ENCODE results near the gene MRPL18. TPM values are rescaled to one million over a fixed set of nuclear protein-coding genes. Genes with fewer than 3 reads are reported as not detected.

The MRPL18 gene
- 65.3 and 66.8 TPM in 2 replicates for total RNA-seq

DNA sequence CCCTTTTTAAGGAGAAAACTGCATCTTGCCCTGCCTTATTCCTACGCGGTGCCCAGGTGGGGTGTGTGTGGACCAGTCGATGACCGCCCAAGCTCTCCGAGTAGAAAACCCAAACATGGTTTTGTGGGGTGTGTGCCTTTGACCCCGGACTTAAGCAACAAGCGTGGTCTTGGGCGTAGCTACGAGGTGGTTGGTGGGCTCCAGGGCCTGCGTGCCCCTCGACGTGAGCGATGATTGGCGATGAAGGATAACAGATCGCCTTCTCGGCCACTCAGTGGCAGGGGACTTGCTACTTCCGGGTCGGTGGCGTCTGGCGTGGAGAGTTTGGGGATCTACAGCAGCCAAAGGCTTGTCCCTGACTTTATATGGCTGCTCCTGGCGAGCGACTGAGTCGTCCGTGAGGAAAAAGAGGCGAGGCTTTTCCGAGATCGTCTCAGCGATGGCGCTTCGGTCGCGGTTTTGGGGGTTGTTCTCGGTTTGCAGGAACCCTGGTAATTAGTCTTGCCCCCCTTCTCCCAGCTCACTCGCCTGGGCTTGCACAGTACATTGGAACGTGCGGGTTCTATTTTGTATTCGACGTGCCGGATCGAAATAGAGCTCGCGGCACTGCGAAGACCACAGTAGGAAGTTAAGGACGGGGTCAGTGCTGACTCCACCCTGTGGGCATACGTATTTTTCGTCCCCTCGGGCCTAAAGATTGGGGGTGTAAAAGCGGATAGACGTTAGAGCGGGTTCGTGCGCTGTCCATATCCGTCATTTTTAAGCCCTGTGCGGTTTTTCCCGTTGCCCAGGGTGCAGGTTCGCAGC lies at the start of gene MRPL18:
Gene MRPL18, plus strand, starts transcription at position 319 of the 807 bp plus-strand sequence. Its CDS starts 121 bp downstream, at position 440.

DNA sequence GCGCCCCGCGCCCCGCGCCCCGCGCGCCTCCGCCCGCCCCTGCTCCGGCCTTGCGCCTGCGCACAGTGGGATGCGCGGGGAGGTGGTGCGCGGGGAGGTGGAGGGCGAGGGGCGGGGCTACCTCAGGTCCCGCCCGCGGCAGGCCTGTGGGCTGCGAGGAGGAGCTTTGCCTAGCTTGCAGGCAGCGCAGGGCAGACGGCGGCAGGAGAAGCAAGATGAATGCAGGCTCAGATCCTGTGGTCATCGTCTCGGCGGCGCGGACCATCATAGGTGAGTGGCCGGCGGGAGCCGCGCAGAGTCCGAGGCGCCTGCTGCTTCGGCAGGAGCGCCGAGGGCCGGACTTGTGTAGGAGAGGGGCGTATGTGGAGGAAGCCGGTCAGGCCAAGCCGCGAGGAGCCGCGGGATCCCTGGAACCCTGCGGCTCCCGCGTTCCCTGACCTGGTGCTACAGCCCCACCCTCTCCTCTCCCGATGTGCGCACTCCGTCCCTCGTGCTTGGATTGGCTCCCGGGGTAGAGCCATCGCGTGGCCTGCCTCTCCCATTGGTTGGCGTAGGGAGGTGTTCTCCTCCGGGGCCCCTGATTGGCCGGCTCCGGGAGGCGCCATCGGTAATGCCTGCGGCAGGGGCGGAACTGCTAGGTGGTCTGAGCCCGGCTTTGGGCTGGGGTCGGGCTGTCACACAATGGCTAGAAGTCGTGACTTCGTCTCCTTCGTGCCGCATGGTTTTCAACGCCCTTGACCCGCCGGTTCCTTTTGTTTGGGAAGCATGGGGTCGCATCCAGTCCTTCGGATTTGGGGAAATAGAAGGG lies 28.2 kb upstream of the MRPL18 start, which contains the start of gene ACAT2:
Gene ACAT2, plus strand, starts transcription at position 173 of the 808 bp plus-strand sequence. Its CDS starts 43 bp downstream, at position 216.

DNA sequence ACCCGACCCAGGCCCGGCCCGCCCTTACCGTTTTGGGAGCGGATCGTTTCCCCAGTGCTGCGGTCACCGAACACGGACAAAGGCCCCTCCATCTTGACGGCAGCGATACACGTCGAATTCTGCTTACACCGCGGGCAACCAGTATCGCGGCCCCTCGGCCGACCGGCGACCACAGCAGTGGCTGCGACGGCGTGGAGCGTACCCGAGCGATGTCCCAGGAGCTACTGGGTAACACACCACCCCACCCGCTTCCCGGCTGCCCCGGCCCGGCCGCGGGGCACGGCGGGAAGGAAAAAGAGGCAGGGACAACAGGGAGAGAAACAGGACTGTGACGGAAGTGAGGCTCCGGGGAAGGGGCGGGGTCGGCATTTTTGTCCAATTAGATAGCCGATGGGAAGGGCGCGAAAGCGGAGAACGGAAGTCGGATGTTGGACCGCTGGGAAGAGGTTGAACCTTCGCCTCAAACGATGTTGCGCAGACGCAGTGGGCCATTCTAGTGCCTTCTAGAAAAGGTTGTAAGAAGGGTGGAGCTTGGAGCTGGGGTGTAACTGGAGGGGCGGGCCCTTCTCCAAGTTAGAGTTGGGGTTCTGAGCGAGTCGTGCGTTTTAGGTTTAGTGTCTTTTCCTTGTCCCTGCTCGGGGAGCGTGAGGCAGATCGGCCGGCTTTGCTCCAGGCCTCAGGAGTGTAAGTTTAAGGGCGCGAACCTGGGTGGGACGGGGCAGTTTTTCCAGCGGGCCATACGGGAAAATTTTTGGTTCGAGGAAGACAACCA lies 704 bp upstream of the MRPL18 start, which contains the start of gene TCP1:
Gene TCP1, minus strand, starts transcription at position 226 of the 772 bp plus-strand sequence. Its CDS starts 134 bp downstream, at position 92.

GRCh38 chr6:159800141-159800865 lies 10.0 kb downstream of the MRPL18 start, which contains the start of gene PNLDC1:
Gene PNLDC1 (plus strand): TSS chr6:159800276. CDS start chr6:159800308, 32 bp downstream.

Other genes starting within 250 kb of the MRPL18 start
- gene SOD2, start 97.2 kb upstream of the MRPL18 start, total RNA-seq: 902 and 4,346 TPM in 2 replicates
- gene WTAP, start 63.0 kb upstream of the MRPL18 start, total RNA-seq: 104 and 136 TPM in 2 replicates
- gene ACAT2, start 28.4 kb upstream of the MRPL18 start, total RNA-seq: 41.0 and 57.5 TPM in 2 replicates
- gene TCP1, start 865 bp upstream of the MRPL18 start, total RNA-seq: 228 and 331 TPM in 2 replicates
- 0.28 TPM in 1 of 2 replicates, not detected in the other for gene PNLDC1, start 9.8 kb downstream of the MRPL18 start, total RNA-seq
- gene MAS1, start 100.5 kb downstream of the MRPL18 start, total RNA-seq: under 0.01 TPM in 1 of 2 replicates, not detected in the other
- 306 and 322 TPM in 2 replicates for gene IGF2R, start 178.6 kb downstream of the MRPL18 start, total RNA-seq

Data from smooth muscle cell of the umbilical artery (primary cell).